Measurements from ENCODE around the gene LCP1.

- TF ChIP-seq SIN3A (IDR thresholded peaks at IDR 0.05; ENCODE audit: borderline replicate concordance, insufficient read depth, low read length) (no peak), POLR2AphosphoS5 (IDR thresholded peaks at IDR 0.05; ENCODE audit: low read depth, low read length) (no peak)
Observed at GRCh38 chr13:46160065-46160464, 21.9 kb downstream of the LCP1 start.
